Body of pancreas (tissue), 4 donors: Measurements from ENCODE around the gene NSUN6. TPM values are rescaled to one million over a fixed set of nuclear protein-coding genes. Genes with fewer than 3 reads are reported as not detected.

ENCODE experiments used
- ATAC-seq: fragments of 150-250 bp; one replicate; pipeline ENCODE4 v1.9.1; 2016
- DNase-seq, 4 donors: peaks; one replicate each; pipeline ENCODE4 v3.0.0-alpha.2; 2019
- H3K27ac ChIP-seq, 4 donors: fragments of 200-600 bp; sonication (generic); 1 replicate in 3 of 4; 2 replicates in 1 of 4; pipeline versions ENCODE4 v1.5.1 to v1.6.1; 2016 to 2019; ENCODE audit warnings: mild to moderate bottlenecking in 1 of 4, mixed read lengths in 1 of 4, moderate library complexity in 1 of 4
- H3K27me3 ChIP-seq, 2 donors: fragments of 200-600 bp; sonication (generic); one replicate each; pipeline ENCODE4 v1.6.0; 2016; ENCODE audit warnings: mild to moderate bottlenecking in 1 of 2
- H3K36me3 ChIP-seq, 2 donors: fragments of 200-600 bp; sonication (generic); replicated peaks in 1 of 2; 2 replicates each; pipeline ENCODE4 v1.5.1; 2016; ENCODE audit warnings: low read depth in 2 of 2; ENCODE audit not compliant: insufficient read depth in 1 of 2
- H3K4me1 ChIP-seq: fragments of 200-600 bp; sonication (generic); one replicate; pipeline ENCODE4 v1.6.0; 2016
- H3K4me3 ChIP-seq, 2 donors: fragments of 200-600 bp; sonication (generic); 1 replicate in 1 of 2; 2 replicates in 1 of 2; pipeline ENCODE4 v1.5.1; 2016 to 2019
- H3K9me3 ChIP-seq, 3 donors: fragments of 200-600 bp; sonication (generic); 1 replicate in 2 of 3; 2 replicates in 1 of 3; pipeline ENCODE4 v1.5.1; 2016
- POLR2A ChIP-seq, 3 donors: fragments of 450-650 bp; IDR thresholded peaks; one replicate each; pipeline ENCODE4 v1.6.1; 2016; ENCODE audit warnings: antibody characterized with exemption in 3 of 3, mild to moderate bottlenecking in 2 of 3
- WGBS, 2 donors: methylation state at CpG; one replicate each; pipeline ENCODE4 v1.1.5; 2017; 5-methylcytosine and 5-hydroxymethylcytosine counted together
- intact Hi-C: fragments of 100-400 bp; cut with DNase I; formaldehyde crosslinking; loops from one replicate; pipeline ENCODE4 v1.15.1; 2023
- total RNA-seq, 2 donors: library from RNA; depleted of rRNA; stranded (reverse); fragments of >200 nt; gene quantifications; one replicate each; pipeline ENCODE4 v1.1.0, GENCODE V29; 2016
- TF ChIP-seq, protein P1 (sequence below), 7 experiments: fragments of 450-650 bp in 4 of 7; fragments of 200-600 bp in 3 of 7; sonication (generic) in 3 of 7; IDR thresholded peaks; one replicate each; pipeline ENCODE4 v1.5.1; 2016 to 2019; ENCODE audit warnings: antibody characterized with exemption in 7 of 7

The NSUN6 gene
- total RNA-seq, 2 donors from 2014 or later, result 19.5 to 21.4 TPM

DNA sequence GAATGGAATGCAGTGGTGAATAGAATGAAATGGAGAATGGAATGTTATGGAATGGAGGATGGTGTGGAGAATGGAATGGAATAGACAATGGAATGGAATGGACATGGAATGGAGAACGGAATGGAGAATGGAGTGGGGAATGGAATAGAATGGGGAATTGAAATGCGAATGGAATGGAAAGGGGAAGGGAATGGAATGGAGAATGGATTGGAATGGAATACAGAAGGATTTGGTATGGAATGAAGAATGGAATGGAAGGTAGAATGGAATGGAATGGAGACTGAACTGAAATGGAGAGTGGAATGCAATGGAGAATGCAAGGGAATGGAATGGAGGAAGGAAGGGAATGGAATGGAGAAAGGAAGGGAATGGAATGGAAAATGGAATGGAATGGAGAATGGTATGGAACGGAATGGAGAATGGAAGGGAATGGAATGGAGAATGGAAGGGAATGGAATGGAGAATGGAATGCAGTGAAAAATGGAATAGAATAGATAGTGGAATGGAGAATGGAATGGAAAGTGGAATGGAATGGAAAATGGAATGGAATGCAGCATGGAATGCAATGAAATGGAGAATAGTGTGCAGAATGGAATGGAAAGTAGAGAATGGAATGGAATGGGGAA is 94.8 kb downstream of the NSUN6 start:
- TF ChIP-seq, protein P1, sequence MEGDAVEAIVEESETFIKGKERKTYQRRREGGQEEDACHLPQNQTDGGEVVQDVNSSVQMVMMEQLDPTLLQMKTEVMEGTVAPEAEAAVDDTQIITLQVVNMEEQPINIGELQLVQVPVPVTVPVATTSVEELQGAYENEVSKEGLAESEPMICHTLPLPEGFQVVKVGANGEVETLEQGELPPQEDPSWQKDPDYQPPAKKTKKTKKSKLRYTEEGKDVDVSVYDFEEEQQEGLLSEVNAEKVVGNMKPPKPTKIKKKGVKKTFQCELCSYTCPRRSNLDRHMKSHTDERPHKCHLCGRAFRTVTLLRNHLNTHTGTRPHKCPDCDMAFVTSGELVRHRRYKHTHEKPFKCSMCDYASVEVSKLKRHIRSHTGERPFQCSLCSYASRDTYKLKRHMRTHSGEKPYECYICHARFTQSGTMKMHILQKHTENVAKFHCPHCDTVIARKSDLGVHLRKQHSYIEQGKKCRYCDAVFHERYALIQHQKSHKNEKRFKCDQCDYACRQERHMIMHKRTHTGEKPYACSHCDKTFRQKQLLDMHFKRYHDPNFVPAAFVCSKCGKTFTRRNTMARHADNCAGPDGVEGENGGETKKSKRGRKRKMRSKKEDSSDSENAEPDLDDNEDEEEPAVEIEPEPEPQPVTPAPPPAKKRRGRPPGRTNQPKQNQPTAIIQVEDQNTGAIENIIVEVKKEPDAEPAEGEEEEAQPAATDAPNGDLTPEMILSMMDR (IDR thresholded peaks at IDR 0.05), result no peak
- no peak for TF ChIP-seq POLR2A (IDR thresholded peaks at IDR 0.05)
- intact Hi-C loops, result no loop called here
- 89 to 98% methylated on average over 3 of the region's 3 CpGs for WGBS, 2 donors
- H3K27ac ChIP-seq, result no peak overlapping the region
- DNase-seq, result no peak
- H3K27me3 ChIP-seq, result no peaks in the 10 kb centered on the region
- no peaks in the 10 kb centered on the region for H3K4me1 ChIP-seq
- H3K4me3 ChIP-seq, result no peak overlapping the region
- peaks cover 0 to 5% (median 0%) of the 10 kb centered on the region in 3 donors for H3K9me3 ChIP-seq
- ATAC-seq, result no peak
- H3K36me3 ChIP-seq, result peaks cover 0 to 8% of the 10 kb centered on the region in 2 donors

DNA sequence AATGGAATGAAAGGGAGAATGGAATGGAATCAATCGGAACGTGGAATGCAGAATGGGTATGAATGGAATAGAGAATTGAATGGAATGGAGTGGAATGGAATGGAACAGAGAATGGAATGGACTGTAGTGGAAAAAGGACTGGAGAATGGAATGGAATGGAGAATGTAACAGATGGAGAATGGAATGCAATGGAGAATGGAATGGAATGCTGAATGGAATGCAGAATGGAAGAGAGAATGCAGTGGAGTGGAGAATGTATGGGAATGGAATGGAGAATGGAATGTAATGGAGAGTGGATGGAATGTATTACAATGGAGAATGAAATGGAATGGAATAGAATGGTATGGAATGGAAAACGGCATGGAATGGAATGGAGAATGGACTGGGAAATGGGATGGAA is 96.9 kb downstream of the NSUN6 start:
- intact Hi-C loops, result no loop called here
- whole genome bisulfite sequencing, 2 donors, result 95 to 99% methylated on average over 3 of the region's 3 CpGs
- Histone ChIP-seq H3K27me3 (no peaks in the 10 kb centered on the region), H3K9me3 (peaks cover 0 to 5% (median 0%) of the 10 kb centered on the region in 3 donors), H3K27ac (no peak overlapping the region), H3K36me3 (peaks cover 0 to 3% of the 10 kb centered on the region in 2 donors), H3K4me3 (no peak overlapping the region), H3K4me1 (no peaks in the 10 kb centered on the region)
- ATAC-seq (no peak), DNase-seq (no peak)
- TF ChIP-seq, protein P1 (IDR thresholded peaks at IDR 0.05), result no peak
- TF ChIP-seq POLR2A (IDR thresholded peaks at IDR 0.05), result no peak

DNA sequence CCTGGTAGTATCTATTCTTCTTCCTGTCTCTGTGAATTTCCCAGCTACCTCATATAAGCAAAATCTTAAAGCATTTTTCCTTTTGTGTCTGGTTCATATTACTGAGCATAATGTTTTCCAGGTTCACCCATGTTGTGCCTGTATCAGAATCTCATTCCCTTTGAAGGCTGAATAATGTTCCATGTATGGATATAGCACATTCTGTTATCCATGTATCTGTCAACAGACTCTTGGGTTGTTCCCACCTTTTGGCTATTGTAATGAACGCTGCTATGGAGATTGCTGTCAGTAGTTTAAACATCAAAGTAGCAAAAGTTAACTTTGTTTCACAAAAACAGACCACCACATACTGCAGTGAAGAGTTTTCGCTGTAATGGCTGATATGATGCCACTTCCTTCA is 99.9 kb downstream of the NSUN6 start:
- Histone ChIP-seq H3K27me3 (no peaks in the 10 kb centered on the region), H3K4me1 (no peaks in the 10 kb centered on the region), H3K36me3 (no peaks in the 10 kb centered on the region), H3K9me3 (no peaks in the 10 kb centered on the region), H3K27ac (no peak overlapping the region), H3K4me3 (no peak overlapping the region)
- DNase-seq (no peak), ATAC-seq (no peak)
- TF ChIP-seq, protein P1 (IDR thresholded peaks at IDR 0.05), result no peak
- no peak for TF ChIP-seq POLR2A (IDR thresholded peaks at IDR 0.05)
- WGBS, 2 donors, result 96 to 97% methylated on average over 2 of the region's 2 CpGs
- intact Hi-C loops, result no loop called here

DNA sequence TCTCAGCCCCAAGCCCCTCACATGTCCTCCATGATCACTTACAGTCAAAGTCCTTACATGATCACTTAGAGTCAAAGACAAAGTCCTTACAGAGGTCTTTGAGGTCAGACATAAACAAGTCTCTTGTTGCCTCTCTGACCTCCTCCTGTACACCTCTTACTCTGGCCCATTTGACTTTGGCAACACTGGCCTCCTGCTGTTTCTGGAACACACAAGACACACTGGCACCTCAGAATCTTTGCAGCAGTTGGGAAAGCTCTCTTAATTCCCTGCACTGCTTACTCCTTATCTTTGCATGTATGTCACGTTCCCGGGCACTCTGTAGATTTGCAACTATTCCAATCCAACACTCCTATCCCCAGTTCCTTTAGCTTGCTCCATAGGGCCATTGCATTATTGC is 102.3 kb downstream of the NSUN6 start:
- Histone ChIP-seq H3K36me3 (no peaks in the 10 kb centered on the region), H3K27ac (no peak overlapping the region), H3K4me1 (no peaks in the 10 kb centered on the region), H3K4me3 (no peak overlapping the region), H3K27me3 (no peaks in the 10 kb centered on the region), H3K9me3 (no peaks in the 10 kb centered on the region)
- no peak for DNase-seq
- intact Hi-C loops, result no loop called here
- no peak for TF ChIP-seq POLR2A (IDR thresholded peaks at IDR 0.05)
- TF ChIP-seq, protein P1 (IDR thresholded peaks at IDR 0.05), result no peak
- no peak for ATAC-seq
- 64 to 77% methylated on average over 2 of the region's 2 CpGs for WGBS, 2 donors
